NCI-H526 (cell line): ENCODE measurements around the gene RABGAP1L.
"Not testable (repeated sequence)": the region's sequence is repeated elsewhere in the genome, so short reads cannot be mapped to it uniquely, and the experiment has no call there.

Source experiments
- DNase-seq, 2 experiments: peaks; one replicate each; lab custom pipeline; 2025; lab: John Stamatoyannopoulos, UW

Gene RABGAP1L

DNA sequence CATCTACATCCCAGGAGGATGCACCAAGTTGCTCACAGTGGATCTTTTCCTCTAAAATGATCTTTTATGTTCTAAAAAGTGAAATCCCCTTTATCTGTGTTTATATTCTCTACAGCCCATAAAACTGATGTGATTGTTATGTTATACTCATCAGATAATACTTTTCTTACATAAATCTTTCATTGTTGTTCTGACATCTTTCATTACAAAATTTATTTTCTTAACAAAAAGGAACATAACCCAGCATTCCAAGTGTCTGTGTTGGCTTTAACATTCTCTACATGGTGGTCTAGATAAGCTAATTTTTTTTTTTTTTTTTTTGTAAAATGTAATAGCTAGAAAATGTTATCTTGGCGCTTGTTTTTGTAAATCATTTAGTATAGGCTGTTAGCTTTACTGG is 832.2 kb downstream of the RABGAP1L start:
- DNase-seq, result no peak

DNA sequence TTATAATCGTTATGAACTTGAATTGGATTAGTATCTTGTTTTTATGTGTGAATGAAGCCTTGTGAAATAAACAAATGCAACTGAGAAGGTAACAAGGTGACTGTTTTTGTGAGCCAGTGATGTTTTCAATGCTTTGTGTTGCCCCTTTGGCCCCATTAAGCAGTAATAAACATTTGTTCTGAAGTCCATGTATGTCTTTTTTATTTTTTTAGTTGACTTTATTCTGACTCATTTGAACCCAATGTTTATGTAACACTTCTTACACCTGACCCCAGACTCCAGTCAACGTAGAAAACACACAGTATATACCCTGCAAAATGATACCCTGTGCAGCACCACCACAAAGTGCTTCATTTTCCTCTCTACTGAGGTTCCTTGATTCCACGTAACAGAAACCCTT is 835.8 kb downstream of the RABGAP1L start:
- DNase-seq, result no peak

DNA sequence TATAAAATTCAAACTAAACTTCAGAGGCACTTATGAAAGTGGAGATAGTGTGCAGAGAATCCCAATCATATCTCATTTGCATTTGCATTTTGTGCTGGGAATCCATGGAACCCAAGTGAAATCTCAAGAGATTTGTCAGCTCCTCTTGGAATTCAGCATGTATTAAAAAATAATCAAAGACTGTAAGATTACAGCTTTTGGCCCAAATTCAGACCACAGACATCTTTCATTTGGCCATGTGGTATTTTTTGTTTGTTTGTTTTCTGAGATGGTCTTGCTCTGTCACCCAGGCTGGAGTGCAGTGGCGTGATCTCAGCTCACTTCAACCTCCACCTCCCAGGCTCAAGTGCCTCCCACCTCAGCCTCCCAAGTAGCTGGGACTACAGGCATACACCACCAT is 836.6 kb downstream of the RABGAP1L start:
- no peak for DNase-seq

DNA sequence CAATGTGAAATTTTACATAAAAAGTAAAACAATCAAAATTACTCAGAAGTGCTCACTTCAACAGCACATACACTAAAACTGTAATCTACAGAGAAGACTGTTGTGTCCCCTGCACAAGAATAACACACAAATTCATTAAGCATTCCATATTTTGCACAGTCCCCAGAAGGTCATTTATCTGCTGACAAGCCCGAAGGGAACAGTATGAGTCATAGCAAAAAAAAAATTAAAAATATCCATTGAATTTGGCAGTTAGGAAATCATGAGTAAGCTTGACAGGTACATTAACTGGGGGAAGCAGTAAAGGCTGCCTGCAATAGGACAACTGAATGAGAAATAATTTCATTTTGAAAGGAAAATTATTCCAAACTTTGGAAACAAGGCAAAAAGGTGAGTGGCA is 837.2 kb downstream of the RABGAP1L start:
- no peak for DNase-seq

DNA sequence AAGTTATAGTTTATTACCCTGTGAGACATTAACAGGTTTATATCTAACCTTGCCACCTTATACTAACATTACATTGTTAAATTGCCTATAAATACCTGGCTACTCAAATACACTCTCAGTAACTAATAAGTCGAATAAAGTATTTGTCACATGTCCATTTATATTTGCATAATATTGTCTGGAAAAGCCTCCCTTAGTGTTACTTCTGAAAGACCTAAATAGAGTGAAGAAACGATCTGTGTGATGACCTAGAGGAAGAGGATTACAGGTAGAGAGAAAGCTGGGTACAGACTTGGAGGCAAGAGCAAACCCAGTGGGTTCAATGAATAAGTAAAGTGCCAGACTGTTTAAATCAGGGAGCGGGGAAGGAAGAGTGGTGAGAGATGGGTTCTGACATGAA is 837.7 kb downstream of the RABGAP1L start:
- DNase-seq, result no peak

DNA sequence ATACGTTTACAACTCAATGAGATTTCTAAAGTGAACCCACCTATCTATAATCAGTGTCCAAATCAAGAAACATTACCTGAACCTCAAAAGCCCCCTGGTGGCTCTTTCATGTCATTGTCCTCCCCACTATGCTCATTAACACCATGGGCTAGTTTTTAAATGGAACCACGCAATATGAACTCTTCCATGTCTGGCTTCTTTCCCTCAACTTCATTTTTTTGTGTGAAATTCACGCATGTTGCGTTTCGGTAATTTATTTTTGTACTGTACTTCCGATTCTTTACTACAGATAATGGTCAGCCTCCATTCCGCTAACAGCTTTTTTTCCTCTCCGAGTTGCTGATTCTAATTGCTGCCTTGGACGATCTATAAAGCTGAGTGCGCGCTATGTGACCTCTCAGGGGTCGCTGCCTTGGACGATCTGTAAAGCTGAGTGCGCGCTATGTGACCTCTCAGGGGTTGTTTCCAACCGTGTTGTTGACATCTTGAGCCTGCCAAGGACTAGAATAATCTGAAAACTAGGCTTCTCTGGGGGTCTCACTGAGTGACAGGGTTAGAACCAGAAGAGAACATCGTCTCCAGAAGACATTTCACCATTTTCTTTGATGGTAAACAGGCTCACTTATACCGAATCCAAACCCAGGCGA is 839.4 kb downstream of the RABGAP1L start:
- peak; percentile 74 to 91 for DNase-seq

DNA sequence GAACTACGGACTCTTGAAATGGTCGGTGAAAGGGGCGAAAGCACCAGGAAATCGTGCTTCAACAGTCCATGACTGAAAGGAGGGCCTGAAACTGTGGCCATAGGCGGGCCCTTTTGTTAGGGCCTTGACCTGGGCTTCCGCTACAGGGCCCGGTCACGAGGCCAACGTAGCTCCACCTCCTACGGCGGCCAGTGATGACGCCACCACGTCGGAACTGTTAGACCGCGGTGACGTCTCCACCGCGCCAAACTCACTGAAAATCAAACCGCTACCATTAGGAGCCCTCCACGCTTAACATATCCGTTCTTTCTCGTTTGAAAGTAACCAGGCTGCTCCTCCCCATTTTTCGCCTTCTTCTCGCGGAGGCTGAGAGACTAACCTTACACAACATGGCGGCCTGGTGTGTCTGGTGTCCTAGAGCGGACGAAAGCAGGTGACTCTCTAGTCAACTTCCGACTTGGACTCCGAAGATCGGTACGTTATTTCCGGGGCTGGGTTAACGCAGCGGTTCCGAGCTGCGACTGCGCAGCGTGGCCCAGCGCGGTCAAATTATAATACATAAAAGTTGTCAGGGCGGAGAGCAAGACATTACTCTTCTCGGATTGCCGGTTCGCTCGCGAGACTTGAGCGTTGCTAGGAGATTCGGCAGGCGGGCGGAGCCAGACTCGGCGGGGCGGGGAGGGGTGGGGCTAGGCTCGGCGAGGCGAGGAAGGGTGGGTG is 840.1 kb downstream of the RABGAP1L start:
- peak; percentile 100 for DNase-seq

DNA sequence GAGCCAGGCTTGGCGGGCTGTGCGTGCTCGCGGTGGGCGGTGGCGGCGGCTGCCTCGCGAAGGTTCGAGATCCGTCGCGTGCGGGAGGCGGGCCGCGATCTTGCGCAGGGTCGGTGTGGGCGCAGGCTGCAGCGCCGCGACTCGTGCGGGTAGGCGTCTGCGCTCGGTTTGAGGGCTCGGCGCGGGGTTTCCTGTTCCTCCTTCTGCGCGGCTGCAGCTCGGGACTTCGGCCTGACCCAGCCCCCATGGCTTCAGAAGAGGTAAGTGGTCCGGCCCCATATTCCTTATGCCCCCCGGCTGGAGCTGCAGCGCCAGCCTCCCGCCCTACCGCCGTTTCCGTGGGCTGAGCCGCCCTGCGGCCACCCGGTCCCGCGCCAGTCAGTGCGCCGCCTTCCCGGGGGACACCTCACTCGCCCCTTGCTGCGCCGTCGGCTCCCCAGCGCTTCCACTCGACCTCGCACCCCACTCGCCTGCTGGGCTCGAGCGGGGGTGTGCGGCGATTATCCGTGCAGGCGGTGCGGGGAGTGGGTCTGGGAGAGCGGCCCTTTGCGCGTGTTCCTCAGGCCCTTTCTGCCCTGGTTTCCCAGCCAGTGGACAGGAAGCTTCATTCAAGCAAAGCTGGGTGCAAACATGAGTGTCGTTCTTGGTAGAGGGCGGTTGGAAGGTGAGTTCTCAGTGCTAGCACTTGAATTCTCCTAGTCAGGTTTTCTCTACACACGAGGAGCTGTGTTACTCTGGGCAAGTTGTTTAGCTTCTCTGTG is 840.8 kb downstream of the RABGAP1L start, which contains the start of gene CACYBP:
CACYBP (plus strand) TSS at position 12 of the 761 bp plus-strand sequence; CDS start at position 246, 234 bp downstream.
- DNase-seq, result peak; percentile 77 to 86

DNA sequence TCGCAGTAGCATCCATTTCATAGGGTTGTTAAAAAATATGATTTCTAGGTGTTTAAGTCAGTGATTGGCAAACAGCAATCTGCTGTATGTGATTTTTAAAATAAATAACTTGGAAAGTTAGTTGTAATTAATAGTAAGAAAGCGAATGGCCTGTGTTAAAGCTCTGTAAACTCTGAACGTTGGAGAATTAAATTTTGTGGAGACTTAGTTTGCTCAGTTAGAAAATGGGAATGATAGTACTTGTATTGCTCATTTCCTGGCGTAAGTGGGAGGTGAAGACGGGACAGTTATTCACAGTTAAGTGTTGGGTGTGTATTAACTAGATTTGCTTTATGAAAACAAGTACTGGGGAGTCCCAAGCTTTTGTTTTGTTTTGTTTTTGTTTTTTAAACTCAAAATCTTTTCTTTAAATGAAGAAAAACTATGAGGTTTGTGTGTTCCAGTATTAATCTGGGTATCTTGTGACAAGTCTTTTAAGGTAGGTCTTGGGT is 841.4 kb downstream of the RABGAP1L start:
- peak in 1 of 2 experiments; percentile 26 for DNase-seq

DNA sequence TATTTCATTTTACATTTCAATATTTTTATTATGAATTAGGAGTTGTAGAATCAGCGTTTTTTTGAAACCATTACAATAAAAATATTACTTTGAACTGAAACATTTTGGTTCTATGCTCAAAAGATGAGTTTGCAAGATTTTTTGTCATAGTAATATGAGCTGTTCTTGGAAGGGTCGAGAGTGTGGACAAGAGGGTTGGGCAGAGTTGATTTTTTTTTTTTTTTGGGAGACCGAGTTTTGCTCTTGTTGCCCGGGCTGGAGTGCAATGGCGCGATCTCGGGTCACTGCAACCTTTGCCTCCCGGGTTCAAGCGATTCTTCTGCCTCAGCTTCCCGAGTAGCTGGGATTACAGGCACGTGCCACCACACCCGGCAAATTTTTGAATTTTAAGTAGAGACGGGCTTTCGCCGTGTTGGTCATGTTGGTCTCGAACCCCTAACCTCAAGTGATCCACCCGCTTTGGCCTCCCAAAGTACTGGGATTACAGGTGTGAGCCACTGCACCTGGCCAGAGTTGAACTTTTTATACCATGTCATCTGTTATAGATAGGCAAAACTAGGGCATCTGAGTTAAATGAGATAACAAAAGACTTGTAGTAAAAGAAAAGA is 843.7 kb downstream of the RABGAP1L start:
- no peak for DNase-seq

DNA sequence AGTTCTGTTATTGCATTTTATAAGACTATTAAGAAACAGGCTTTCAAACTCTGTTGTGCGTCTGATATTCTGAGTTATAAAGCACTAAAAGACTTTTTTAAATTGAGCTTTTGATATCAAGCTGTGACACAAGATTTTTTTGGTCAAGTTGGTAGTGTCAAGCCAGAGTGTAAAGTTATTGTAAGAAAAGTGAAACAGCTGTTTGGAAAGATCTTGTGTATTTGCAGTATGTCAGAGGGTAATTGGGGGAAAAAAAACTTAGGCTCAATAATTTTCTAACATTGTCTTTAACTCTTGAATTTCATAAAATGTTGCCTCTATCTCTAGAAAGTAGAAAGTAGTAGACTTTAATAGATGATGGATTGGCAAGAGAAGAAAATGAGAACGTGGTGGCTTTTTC is 844.2 kb downstream of the RABGAP1L start:
- no peak for DNase-seq

DNA sequence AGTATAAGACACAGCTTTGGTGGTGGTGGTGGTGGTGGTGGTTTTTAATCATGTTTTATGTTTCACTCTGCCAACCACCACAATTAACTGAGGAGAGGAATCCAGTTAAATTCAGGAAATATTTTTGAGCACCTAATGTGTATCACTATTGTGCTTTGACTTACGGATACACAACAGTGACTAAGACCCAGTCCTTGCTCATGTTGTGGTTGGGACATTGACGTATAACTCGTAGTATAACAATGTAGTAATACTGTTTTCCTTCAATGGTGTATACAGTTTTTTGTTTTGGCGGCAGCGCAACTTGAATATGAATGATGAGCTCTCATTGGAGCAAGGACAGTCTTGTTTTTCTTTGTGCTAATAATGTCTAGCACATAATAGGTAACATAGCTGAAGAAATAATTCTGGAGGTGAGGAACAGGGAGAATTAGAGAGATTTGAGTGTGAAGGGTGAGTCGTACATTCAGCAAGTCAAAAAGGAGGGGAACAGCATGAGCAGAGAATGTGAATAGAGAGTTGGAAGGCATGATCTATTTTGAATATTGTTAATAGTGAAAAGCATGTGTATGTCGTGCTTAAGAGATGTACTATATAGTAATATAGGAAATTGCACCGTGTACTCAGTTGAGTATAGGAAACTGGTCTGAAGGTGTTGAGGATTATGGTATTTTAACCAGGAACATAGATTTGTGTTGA is 845.9 kb downstream of the RABGAP1L start:
- DNase-seq, result no peak

DNA sequence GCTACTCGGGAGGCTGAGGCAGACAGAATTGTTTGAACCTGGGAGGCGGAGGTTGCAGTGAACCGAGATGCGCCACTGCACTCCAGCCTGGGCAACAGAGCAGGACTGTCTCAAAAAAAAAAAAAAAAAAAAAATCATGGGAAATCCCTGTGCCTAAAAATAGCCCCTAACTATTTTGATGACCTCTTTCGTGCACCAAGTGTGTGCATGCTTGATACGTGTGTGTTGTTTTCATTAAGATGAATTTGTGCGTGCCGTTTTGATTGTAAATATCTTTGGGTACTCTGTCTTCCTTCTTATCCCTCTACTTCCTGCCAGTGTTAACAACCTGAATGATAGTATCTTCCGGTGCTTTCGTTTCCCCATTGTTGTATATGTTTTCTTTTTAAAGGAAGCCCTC is 850.2 kb downstream of the RABGAP1L start:
- DNase-seq, result no peak

DNA sequence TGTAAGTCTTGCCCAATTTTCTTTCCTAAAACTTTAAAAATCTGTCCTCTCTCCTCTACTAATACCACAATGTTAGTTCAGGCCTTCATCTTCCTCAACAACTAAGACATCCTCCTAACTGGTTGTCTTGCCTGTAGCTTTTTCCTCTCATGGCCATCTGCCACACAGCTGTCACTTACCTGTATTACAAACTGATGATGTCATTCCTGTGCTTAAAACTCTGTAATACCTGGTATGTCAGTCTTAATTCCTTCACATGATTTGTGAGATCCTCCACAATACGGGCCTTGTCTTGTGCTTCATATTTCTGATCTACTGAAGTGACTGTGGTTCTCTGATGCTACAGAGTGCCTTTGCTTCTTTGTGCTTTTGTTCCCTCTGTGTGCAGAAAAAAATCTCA is 854.1 kb downstream of the RABGAP1L start:
- DNase-seq, result no peak

DNA sequence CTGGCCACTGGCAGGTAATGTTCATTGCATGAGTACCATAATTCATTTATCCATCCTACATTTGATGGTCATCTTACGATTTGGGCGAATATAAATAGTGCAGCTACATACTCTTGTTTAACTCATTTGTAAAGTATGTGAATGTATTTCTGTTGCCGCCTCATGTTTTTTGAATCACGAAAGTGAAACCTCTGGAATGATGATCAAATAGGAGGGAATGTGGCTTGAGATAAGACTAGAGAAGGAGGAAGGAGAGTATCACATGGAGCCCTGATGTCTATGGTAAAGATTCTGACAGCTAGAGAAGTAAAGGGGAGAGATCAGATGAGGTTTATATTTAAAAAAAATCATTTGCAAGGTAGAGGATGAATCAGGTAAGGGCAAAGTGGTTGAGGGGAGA is 855.9 kb downstream of the RABGAP1L start:
- no peak for DNase-seq

DNA sequence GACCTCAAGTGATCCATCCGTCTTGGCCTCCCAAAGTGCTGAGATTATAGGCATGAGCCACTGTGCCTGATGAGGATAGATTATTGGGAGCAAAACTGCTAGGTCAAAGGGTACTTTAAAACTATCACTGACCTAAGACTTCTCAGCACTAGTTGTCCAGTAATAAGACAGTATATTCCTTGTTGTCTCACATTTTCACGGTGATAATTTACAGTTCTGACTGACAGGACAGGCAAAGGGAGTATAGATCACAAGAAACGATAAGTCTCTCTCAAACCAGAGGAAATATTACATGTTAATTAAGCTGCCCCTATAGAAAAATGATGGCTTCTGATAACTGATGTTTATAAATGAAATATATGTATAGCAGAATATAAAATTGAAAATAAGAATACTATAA is 860.2 kb downstream of the RABGAP1L start:
- DNase-seq, result no peak

DNA sequence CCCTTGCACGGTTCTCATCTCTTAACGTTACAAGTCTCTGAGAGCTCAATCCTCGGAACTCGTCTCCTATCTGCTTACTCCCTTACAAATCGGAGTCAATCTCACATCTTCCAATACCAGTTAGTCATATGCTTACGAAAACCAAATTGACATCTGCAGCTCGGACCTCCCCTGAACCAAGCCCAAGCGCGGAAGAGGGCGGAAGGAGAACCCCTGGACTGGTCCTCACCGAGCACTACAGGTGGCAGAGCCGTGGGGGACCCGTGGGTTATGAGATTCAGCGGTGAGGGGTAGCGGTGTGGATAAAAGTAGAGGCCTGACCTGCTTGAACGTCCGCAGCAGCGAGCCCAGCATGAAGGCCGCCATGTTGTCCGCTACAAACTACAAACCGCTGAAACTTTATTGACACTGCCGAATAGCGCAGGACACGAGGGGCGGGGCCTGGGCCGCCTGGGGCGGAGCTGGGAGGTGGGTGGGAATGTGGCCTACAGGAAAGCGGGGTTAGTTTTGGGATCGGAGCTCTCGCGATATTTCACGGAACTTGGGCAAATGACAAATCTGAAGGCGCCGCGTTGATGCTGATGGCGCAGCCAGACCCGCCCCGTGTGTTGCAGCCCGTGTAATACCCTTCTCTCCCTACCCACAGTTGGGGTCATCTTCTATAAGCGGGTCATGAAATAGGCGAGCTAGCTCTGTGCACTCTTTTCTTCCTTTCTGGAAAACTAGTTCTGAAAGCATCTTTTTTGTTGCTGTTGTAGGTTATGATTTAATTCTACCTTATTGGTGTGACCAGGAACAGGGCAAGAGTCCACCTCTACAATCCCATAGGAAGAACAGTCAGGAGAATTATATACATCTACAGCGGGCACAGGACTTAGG is 864.0 kb downstream of the RABGAP1L start, which contains the start of gene MRPS14:
MRPS14 (minus strand) TSS at position 383 of the 879 bp plus-strand sequence; CDS start at position 366, 17 bp downstream.
- peak; percentile 99 to 100 for DNase-seq

DNA sequence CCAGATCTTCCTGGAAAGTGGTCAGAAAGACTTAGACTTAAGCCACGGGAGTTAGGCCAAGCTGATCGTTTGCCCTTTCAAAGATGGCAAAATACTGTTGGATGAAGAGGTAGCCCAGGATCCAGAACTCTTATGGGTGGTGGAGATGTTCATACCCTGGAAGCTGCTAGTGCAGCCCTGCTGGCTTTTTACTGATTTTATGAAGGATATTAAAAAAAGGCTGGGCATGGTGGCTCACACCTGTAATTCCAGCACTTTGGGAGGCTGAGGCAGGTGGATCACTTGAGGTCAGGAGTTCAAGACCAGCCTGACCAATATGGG is 864.6 kb downstream of the RABGAP1L start:
- not testable (repeated sequence) for DNase-seq

DNA sequence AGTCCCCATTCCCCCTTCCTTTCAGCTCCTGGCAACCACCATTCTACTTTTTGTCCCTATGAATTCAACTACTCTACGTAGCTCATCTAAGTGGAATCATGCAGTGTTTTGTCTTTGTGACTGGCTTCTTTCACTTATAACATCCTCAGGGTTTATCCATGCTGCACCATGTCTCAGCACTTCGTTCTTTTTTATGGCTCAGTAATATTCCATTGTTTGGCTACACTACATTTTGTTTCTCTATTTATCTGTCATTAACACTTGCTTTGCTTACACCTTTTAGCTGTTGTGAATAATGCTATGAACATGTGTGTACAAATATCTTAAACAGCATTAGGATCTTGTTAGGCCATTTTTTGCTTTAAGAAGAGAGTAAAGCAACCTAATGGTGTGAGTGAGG is 865.5 kb downstream of the RABGAP1L start:
- no peak for DNase-seq

DNA sequence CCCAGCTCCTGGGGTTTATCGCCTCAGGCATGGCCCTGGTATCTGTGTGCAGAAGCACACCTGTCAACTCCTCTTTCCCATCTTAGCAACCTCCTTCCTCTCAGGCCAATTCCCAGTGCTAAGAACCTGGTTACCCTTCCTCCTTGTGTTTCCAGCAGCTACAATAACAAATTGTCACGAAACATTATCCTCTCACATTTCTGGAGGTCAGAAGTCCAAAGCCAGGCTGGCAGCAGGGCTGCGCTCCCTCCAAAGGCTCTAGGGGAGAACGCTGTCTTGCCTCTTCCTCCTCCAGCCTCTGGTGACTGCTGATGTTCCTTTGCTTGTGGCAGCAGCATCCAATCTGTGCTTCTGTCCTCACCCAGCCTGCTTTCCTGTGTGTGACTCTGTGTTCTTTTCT is 874.6 kb downstream of the RABGAP1L start:
- DNase-seq, result no peak

DNA sequence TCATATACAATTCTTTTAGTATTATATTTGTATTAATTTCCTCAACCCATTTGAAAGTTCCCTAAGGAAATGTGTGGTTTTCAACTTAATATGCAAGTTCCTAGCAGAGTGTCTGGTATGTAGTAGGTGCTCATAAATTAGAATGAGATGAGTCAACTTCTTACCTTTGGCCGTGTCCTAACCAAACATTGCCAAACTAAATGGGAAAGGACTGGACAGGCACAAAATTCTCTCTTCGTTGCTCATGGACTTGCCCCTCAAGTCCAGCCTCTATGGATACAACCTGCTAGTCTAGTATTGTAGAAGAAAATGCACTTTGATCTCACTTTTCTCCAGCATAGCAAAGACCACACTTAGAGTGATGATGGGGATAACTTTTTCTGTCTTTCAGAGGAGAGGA is 875.5 kb downstream of the RABGAP1L start:
- DNase-seq, result no peak
